ENCODE data around the gene CDC40. TPM values are rescaled to one million over a fixed set of nuclear protein-coding genes. Genes with fewer than 3 reads are reported as not detected.

Gene CDC40
- total and polyA plus RNA-seq, 9 of the 15 experiments (the other 6 are each of a cell fraction or from before 2014, with no cell fraction given), result 9.7 to 26.3 (median 15.7) TPM

DNA sequence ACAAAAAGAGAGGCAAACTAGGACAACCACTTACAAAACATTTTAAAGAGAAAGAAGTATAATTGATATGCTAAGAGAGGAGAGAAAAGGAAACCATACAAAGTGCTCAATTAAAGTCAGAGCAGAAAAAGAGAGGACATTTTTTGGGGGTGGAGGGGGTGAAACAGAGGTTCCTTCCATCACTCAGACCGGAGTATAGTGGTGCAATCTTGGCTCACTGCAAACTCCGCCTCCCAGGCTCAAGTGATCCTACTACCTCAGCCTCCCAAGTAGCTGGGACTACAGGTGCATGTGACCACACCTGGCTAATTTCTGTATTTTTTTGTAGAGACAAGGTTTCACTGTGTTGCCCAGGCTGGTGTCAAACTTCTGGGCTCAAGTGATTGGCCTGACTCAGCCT is 10.1 kb upstream of the CDC40 start:
- H3K4me2 ChIP-seq (ENCODE audit: insufficient read depth, low read length), result no peak overlapping the region
- H3K9me3 ChIP-seq (replicated peaks; ENCODE audit: control insufficient read depth, insufficient read depth, low read depth, low read length), result no peaks in the 10 kb centered on the region
- no peak for ATAC-seq
- H3K27me3 ChIP-seq (ENCODE audit: control insufficient read depth in 2 of 2, insufficient read depth in 2 of 2, low read length in 2 of 2), result no peaks in the 10 kb centered on the region
- H3K9me1 ChIP-seq (ENCODE audit: control insufficient read depth, insufficient read depth, low read length), result no peaks in the 10 kb centered on the region
- no peaks in the 10 kb centered on the region for H3K79me2 ChIP-seq (ENCODE audit: control insufficient read depth, insufficient read depth, low read length)
- no peak overlapping the region for H3K9ac ChIP-seq (ENCODE audit: insufficient read depth in 1 of 2, low read depth in 2 of 2, low read length in 2 of 2)
- H3K4me1 ChIP-seq (replicated peaks in 1 of 2; ENCODE audit: control insufficient read depth in 2 of 2, insufficient read depth in 2 of 2, low read length in 2 of 2), result no peaks in the 10 kb centered on the region
- in situ Hi-C loops (cut with MboI) (loop anchor here (10.0 kb wide), 1 partner anchor 225 kb away; no protein-coding TSS in a partner anchor), intact Hi-C loops (cut with micrococcal nuclease) (loop anchor here (10.0 kb wide), 1 partner anchor 465 kb away; no protein-coding TSS in a partner anchor)
- FAIRE-seq, result no peak
- no peak for DNase-seq (ENCODE audit: extremely low read depth in 1 of 4, low spot score in 3 of 4)
- BruUV-seq (replicated peaks), result no TSS peak
- ChIA-PET CTCF (ENCODE audit: low intra/inter-chr PET ratio) (interaction anchor here (0.7 kb wide), 1 partner anchor 738 kb away, joined by 3 read pairs; no protein-coding TSS in a partner anchor), POLR2A (no interaction called here)
- no peaks in the 10 kb centered on the region for H3K36me3 ChIP-seq (ENCODE audit: control insufficient read depth, insufficient read depth, low read length)
- no peak overlapping the region for H3K27ac ChIP-seq (ENCODE audit: extremely low read depth, low read depth, low read length)
- no peaks in the 10 kb centered on the region; the same call in none of the 2 replicates for H4K20me1 ChIP-seq (replicated peaks; ENCODE audit: control insufficient read depth, insufficient read depth, low read length)
- H2AFZ ChIP-seq (ENCODE audit: low read depth, low read length), result no peak overlapping the region
- 58% methylated on average over 2 of the region's 2 CpGs for WGBS (ENCODE audit: insufficient coverage, low coverage, missing lambda C conversion rate)
- H3K4me3 ChIP-seq, result no peak overlapping the region
- TF ChIP-seq PHB2 (IDR thresholded peaks at IDR 0.05; ENCODE audit: low read depth), result no peak
- TF ChIP-seq TCF7 (IDR thresholded peaks at IDR 0.05; ENCODE audit: borderline replicate concordance), result no peak
- TF ChIP-seq CC2D1A (IDR thresholded peaks at IDR 0.05), result no peak
- no peak for TF ChIP-seq KAT2B (IDR thresholded peaks at IDR 0.05; ENCODE audit: low read depth, low read length)
- TF ChIP-seq SRSF7 (optimal IDR thresholded peaks at IDR 0.05; ENCODE audit: low read depth, low read length), result no peak
- TF ChIP-seq ZNF407 (IDR thresholded peaks at IDR 0.05; ENCODE audit: low read depth), result no peak
- no peak for TF ChIP-seq CBX1 (IDR thresholded peaks at IDR 0.05; ENCODE audit: low read depth)
- TF ChIP-seq FOXJ2 (tag; IDR thresholded peaks at IDR 0.05), result no peak
- no peak for TF ChIP-seq ZBTB17 (CRISPR knock-in tag; IDR thresholded peaks at IDR 0.05)
- TF ChIP-seq FOXP1 (CRISPR knock-in tag; IDR thresholded peaks at IDR 0.05), result no peak
- TF ChIP-seq SMAD2 (IDR thresholded peaks at IDR 0.05; ENCODE audit: low read depth, low read length), result no peak
- no peak for TF ChIP-seq HCFC1 (IDR thresholded peaks at IDR 0.05; ENCODE audit: low read depth, low read length)
- TF ChIP-seq USF2 (CRISPR knock-in tag; IDR thresholded peaks at IDR 0.05), result no peak
- no peak for TF ChIP-seq ZNF512 (tag; IDR thresholded peaks at IDR 0.05)
- no peak for TF ChIP-seq NCOA6 (IDR thresholded peaks at IDR 0.05)
